ENCODE measurements around the gene PHF21B.

Gene PHF21B

DNA sequence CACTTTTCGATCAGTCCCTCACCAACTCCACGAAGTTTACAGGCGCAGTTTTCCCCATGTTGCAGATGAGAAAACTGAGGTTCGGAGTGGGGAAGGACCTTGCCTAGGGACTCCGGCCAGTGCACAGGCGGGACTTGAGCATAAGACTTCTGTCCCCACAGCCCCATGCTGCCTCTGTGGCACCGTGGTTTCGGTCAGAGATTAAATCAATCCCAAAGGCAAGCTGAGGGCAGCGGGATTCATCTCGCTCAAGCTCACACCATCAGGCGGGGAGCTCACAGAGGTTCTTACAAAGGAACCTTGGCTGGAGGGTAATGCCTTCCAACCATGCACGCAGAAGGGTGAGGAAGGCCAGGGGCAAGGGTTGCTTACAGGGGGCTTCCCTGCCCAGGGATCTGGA is 115.5 kb downstream of the PHF21B start:
- DNase-seq (ENCODE audit: low read depth, low spot score) = no peak

DNA sequence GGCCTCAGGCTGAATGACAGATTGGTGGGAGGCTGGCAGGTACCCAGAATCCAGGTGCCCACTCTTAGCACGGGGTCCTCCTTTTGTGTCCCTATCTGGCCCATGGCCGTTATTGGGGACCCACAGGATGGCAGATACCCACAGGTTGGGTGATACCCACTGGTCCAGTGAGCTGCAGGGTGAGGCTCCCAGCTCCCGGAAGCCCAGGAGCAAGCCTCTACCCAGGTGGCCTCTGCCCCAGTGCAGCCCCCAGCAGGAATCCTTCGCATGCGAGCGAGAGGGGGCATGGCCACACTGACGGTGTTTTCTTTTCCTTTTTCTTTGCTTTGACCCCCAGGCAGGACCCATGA is 116.1 kb downstream of the PHF21B start:
- DNase-seq (ENCODE audit: low read depth, low spot score) = no peak

DNA sequence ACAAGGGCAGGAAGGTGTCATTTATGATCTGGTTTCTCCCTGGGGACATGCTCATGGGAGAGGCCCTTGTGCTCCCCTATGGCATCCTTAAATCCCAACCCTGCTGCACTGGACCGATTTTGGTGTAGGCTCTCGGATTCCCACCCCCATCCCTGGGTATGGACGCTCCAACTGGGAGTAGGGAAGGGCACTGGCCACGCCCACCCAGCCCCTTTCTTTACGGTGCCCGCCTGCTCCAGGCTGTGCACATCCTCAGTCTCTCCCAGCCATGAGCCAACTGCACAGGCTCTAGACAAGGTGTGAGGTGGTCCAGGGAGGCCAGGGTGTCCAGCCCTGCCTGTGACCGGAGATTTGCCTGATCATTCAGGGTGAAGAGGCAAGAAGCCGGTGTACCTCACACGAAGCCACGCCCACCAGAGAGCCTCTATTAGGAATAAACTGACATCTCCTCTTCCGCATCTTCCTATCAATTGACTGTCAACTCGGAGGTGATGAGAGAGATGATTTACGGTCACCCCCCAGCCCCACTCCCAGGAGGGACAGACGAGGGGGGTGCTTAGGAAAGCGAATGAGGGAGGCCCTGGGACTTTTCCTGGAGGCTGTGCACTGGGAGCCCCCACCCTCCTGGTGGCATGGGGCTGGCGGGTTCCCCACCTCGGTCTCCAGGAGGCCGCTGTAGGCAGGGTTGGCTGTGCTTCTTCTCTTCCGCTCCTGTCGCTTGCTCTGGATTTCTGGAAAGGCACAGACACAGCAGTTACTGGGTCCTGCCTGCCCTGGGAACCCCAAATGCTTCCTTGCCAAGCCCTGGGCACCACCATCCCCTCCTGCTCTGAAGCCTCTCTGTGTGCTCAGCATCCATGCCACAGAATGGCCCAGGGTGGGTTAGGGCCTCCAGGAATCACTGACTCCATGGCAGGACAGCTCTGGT is 116.7 kb downstream of the PHF21B start:
- no peak for DNase-seq (ENCODE audit: low read depth, low spot score)

DNA sequence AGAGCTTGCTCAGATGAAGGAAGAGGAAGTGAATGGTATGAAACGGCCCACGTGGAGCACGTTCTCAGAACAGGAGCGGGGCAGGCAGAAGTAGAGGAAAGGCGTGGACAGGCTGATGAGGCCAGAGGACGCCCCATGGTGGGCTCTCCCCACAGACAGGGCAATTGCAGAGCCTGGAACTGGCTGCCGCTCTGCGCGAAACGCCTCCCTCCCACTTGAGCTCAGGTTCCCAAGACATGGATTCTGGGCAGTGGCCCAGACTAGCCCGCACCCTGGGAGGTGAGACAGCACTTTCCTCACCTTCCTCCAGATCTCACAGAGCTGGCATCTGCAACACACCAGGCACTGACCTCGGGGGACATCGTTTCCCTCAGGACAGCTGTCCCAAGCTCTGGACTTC is 117.6 kb downstream of the PHF21B start:
- DNase-seq (ENCODE audit: low read depth, low spot score) = no peak

DNA sequence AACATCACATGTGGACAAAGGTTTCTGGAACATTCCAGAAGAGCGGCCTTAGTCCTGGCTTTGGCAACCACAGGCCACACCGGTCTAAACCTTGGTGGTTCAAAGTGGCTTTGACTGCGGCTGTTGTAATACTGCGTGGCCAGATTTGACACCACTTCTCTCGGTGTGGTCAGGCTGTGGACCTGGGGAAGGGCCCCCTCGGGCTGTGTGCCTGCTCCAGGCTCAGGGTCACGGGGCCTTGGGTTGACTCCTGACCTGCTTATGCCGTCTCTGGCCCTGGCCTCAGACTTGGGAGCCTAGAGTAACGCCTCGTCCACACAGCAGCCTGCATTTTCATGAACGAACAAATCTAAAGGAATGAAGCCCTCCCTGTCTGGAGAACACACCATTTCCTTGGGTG is 118.0 kb downstream of the PHF21B start:
- no peak for DNase-seq (ENCODE audit: low read depth, low spot score)

DNA sequence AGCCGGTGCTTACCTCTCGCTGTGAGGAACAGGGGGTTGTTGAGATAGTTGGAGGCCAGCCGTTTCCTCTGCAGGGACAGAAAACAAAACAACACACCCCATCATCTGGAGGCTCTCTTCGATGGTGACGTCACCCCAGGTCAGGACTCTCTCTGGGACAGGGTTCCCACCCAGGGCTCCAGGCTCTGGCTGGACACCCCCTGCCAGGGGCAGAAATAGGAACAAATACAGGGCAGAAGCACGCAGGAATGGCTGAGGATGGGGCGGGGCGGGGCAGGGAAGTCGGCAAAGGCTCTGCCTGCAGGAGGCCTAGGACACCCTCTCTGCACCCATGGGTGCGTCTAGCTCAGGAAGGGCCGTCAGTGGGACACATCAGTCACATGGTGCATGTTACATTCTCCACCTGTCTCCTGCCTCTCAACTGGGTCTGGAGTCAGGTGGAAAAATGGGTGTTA is 118.5 kb downstream of the PHF21B start:
- no peak for DNase-seq (ENCODE audit: low read depth, low spot score)

DNA sequence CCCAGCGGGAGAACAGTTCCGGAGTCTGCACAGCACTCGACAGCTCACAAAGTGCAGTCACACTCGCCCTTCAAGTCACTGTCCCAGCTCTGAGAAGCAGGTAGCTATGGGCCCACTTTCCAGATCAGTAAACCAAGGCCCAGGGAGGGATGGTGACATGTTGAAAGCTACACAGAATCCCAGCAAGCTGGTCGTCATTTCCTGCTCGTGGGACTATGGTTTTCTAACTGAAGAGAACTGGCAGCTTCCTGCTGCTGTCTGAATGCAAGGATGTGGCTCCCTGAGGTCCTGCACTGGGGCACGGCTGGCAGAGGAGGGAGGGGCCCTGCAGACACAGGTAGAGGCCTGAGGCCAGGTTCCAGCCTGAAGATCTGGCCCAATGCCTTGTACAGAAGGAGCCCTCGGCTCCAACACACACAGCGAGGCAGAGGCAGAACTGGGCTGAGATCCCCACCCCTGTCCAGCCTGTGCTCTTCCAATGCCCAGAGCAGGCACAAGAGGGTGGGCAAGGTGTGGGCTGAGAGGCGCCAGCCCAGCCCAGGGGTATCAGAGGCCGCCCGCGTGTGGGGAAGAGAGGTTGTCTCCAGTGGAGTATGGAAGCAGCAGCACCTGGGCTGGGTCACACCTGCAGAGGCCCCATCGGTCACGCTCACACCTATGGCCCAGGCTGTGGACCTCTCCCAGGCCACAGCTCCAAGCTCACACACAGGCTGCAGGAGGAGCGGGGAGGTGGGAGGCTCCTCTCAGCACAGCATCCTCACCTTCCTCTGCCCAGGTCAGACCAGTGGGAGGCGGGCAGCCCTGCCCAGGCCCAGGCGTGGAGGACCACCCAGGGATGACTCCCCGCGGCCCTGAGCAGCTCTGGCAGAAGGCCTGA is 119.2 kb downstream of the PHF21B start:
- DNase-seq (ENCODE audit: low read depth, low spot score) = no peak

DNA sequence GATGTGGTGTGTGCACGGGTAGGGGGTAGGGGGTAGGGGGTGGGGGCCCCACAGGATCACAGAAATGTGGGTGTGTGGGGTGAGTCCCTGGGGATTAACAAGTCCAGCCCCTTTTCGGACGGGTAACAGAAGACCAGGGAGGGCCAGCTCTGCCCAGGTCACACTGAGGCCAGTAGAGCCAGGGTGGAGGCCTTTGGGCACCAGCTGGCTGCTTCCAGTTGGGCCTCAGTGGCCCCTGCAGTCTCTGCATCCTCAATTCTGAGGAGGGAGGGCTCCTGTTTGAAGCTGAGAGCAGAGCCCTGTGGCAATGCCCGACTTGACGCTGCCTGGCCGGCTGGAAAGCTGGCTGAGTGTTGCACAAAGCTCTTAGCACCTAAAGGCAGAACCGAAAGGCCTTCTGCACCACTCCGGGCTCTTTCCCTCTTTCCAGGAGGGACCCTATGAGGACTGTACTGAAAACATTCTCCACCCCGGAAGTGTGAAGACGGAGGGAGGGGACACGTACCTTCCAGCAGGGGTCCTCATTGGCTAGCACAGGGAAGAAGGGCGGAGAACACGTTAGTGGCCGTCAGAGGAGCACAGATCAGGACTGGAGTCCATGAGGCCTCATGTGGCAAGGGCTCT is 120.4 kb downstream of the PHF21B start:
- no peak for DNase-seq (ENCODE audit: low read depth, low spot score)

DNA sequence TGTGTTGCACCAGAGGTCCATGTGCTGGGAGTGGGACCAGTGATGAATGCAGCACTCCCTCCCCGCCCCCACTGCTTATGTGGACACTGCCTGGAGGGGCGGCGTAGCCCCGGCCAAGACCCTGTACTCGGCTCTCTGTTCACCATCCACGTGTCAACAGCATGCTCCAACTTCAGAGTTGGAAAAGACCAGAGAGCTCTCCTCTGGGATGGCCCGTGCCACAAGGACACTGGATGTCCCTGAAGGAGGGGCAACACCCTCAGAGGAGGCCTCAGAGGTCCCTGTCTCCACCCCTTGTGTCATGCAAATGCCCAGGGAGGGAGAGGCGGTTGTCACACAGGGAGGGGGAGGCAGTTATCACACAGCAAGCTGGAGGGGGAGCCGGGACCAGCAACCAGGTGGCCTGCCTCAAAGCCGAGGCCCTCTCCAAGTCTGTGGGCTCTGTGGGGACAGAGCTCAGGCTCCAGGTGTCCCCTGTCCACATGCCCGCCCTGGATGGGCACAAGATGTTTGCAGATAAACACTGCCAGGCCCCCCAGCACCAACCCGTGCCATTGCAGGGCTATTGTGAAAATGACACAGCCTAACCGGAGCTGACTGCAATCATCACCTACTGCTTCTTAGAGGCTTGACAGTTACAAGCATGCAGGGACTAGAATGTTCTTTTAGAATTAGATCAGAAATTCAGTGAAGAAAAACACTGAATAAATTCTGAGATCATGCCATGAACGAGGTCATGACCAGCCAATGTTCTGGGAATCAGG is 121.1 kb downstream of the PHF21B start:
- no peak for DNase-seq (ENCODE audit: low read depth, low spot score)

DNA sequence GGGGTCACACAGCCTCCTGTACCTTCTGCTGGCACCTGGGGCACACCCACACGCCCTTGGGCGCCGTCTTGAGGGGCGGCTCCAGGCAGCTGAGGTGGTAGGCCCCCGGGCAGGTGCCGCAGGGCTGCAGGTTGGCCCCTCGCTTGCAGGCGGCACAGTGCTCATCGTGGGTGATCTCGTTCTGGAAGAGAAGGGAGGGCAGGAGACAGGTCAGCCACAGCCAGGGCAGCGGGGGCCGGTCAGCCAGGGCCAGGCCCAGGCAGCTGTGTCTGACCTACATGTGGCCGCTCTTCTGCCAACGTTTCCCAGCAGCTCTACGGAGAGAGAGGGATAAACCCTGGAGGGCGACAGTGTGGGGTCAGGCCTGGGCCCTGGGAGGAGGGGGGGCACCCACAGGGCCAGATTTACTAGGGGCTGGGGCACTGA is 121.9 kb downstream of the PHF21B start:
- DNase-seq (ENCODE audit: low read depth, low spot score) = no peak

DNA sequence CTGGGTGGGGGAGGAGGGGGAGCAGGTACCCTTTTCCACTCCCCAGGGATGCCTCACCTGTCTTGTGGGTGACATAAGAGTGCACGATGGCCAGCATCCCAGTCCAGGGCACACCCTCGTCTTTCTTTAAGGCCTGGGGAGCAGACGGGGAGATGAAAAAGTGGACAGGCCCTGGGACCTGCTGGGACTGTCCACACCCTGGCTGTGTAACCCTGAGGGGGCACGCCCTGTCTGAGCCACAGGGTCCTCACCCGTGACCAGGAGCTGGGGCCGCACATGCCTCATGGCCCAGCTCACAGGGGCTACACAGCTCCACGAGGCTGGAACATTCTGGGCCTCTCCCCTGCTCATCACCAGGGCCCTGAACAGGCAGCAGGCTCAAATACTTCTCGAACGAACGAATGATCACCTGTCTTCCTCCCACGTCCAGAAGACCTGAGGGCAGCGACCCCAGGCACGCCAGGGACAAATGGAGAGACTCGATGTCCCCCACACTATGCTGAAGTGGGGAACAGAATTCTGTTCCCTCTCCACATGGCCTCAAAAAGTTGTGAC is 123.9 kb downstream of the PHF21B start:
- no peak for DNase-seq (ENCODE audit: low read depth, low spot score)

DNA sequence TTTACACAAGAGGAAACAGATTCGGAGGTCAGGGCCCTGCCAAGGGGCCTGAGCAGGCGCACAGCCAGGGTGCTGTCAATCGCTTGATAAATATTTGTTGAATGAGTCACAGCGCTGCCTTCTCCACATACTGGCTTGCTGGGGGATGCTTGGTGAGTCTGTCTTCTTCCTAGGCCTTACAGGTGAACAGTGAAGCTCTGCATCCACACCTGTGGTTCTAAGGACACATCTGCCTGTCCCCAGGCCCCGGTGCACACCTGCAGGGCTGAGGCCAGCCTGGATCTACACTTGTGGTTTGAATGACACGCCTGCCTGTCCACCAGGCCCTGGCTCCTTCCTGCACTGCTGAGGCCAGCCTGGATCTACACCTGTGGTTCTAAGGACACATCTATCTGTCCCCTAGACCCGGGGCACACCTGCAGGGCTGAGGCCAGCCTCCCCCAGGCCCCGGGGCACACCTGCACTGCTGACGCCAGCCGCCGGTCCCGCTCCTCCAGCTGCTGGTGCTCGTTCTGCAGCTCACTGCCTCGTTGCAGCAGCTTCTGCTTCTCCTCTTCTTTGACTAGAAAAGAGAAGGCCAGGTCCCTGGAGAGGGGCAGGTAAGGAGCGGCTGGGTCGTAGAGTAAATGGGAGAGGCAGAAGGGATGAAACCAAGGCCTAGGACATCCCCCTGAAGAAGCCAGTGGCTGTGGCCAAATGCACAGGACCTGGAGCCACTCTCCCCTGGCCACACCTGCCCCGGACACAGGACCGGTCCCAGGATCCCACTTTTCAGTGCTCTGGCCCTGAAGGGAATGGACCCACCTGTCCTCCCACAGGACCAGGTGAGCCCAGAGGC is 124.6 kb downstream of the PHF21B start:
- DNase-seq (ENCODE audit: low read depth, low spot score) = no peak

DNA sequence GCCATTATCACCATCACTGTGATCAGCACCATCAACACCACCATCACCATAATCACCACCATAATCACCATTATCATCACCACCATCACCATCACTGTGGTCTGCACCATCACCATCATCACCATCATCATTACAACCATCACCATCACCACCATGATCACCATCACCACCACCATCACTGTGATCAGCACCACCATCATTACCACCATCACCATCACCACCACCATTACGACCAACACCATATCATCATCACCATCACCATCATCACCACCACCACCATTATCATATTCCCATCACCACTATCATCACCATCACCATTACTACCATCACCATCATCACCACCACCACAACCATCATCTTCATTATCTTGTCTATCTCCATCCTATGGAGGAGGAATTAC is 125.2 kb downstream of the PHF21B start:
- no peak for DNase-seq (ENCODE audit: low read depth, low spot score)

DNA sequence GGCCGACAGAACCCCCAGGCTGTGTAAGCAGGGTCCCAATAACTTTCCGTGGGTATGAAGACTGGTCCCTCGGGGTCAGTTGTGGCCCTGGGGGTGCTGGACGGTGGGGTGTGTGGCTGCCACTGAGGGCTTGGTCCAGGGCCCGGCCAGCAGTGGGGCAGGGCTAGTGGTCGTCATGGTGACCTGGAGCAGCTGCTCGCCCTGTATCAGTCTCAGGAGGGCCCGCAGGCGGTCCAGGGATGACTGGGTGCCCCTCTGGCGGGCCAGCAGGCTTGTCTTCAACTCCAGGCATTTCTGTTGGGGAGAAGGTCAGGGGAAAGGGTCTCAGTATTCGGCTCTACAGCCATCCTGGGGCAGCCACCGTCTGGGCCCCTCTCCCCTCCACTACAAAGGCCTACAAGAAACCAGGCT is 126.8 kb downstream of the PHF21B start:
- no peak for DNase-seq (ENCODE audit: low read depth, low spot score)

DNA sequence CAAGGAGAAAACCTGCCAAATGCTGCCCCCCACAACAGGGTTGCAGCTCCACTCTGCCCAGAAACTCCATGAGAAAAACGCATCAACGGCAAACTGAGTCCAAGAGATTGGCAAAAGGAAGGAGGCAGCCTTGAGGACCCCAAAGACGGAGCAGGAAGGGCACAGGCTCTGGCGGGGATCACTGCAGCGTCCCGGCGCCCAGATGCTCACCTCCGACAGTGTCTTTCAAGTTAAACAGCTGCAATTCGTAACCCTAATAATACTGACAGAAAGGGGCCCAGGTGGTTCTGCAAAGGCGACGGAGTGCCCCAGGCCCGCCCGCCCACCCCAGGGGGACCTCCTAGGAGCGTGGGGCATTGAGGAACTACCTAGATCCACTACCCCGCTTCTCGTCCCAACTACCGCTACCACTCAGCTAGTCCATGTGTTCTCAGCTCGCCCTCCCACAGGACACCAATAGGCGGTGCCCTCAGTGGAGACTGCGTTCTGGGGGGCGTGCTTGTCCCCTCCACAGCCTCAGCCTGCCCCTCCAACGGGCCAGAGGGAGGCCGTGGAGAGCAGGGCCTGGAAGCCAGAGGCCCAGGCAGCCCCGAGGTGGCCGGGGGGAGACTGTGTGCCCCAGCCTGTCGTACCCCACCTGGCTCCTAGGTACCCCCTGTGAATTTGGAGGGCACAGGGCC is 127.4 kb downstream of the PHF21B start:
- DNase-seq (ENCODE audit: low read depth, low spot score) = no peak

DNA sequence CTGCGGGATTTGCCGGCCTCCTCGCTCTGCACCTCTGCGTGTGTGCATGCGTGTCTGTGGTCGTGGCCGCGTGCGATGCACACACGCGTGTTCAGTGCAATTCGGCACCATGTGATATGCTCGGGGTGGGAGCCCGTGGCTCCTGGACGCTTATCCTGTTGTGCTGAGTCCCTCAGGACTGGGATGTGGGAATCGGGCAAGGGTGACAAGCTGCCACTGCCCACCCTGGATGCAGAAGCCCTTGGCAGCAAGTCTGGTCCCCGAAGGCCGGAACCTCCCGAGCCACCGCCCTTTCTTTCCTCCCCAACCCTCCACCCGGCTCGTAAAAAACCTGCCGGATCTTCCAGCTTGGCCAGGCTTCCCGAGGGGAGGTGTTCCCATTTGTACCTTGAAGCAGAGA is 128.2 kb downstream of the PHF21B start:
- no peak for DNase-seq (ENCODE audit: low read depth, low spot score)

DNA sequence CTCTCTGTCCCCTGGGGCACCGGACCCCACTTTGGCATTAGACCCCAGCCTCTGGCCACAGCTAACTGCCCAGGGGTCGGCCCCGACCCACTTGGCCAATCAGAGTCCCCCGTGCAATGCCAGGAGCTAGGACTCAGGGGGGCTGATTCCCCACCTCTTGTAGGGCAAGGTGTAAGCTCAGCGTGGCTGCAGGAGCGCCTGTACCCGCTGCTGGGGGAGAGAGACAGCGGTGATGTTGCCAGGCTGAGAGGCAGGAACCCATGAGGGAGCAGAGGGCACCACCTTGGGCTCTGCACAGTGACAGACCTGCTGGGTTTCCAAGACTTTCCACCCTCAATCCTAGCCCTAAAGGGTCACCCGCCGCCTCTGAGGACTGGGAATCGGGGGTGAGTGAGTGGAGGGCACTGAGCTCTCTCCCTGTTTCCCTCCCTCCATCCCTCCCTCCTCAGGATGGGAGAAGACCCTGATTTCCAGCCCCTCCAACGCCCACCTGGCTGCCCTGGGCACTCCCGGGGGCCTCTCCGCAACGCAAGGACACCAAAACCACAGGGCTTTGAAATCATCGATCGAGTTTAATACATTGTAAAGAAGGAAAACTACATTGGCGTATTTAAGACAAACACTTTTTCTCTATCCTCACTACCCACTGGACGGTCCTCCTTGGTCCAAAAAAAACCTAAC is 129.1 kb downstream of the PHF21B start:
- DNase-seq (ENCODE audit: low read depth, low spot score) = no peak

DNA sequence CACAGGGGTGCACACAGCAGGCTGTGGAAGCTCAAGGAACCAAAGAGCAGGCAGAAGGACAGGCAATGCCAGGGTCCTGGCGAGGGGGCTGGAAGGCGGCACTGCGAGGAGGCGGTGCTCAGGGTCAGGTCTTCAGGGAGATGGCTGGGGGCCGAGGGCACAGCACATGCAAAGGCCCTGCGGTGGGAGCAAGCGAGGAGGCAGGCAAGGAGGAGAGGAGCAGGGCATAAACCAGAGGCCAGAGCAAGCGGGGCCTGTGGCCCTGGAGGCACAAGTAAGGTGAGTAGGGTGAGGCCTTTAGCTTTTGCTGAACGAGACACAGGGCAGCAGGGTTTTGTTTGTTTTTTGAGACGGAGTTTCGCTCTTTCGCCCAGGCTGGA is 130.5 kb downstream of the PHF21B start:
- DNase-seq (ENCODE audit: low read depth, low spot score) = no peak
